GM19438 (cell line): ENCODE data around the gene SENP7.

Source experiments
- ATAC-seq: cut with Tn5 transposase; IDR thresholded peaks from one replicate; pipeline ENCODE4 v1.9.1; 2021; ENCODE audit warnings: low read depth; ENCODE audit not compliant: unreplicated experiment

Gene SENP7

DNA sequence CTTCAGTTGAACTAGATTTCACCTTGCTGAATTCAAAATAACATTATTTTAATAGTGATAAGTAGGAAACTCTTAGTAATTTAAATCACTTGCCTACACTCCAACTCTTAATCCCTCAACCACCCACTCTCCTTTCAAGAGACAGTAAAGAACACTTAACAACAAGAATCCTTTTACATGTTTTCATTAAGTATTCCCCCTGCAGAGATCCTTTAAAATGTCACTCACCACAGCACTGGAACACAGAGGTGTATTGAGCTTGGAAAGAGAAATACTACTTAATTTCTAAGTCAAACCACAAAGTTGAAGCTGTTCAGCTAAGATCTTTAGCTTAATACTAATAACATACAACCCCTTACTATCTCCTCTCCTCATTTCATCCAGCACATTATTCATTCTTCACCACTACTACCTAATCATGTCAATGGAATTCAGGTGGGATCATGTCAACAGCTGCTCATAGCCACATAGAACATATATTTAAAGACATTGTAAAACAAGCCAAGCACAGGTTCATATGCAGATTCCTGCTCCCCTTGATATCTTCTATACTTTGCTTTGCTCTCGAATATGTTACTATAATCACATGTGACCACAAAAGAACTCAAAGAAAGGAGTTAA, 233.1 kb downstream of the SENP7 start:
- no peak for ATAC-seq

GRCh38 chr3:101279162-101279561, 233.8 kb downstream of the SENP7 start:
- ATAC-seq, result no peak

DNA sequence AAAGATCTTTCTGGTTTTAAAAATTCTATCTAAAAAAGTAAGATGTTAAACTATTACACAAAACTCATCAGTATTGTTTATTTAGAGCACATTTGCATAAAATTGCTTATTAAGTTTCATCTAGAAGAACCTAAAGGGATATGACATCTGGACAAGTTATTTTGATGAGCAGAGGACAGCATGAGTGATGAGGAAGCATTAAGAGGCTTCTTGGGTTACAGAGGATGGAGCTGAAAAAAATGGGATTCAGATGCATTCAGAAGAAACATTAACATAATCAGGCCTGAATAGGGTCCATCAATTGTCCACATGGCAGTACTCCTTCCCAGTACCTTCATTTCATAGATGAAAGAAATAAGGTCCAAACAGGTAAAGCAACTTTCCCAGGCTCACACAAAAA, 234.3 kb downstream of the SENP7 start:
- no peak for ATAC-seq
